Muscle of arm (tissue), 12 donors: ENCODE data around the gene CREB3. TPM values are rescaled to one million over a fixed set of nuclear protein-coding genes. Genes with fewer than 3 reads are reported as not detected.

Experiments
- DNase-seq: peaks from one replicate; pipeline ENCODE4 v3.0.0-alpha.2; 2013
- polyA plus RNA-seq, 12 donors: library from polyadenylated mRNA; unstranded; fragments of 120-200 nt; gene quantifications; one replicate each; pipeline ENCODE4 v1.2.1, GENCODE V29; 2013; ENCODE audit not compliant: insufficient read length in 12 of 12

CREB3 gene
- polyA plus RNA-seq, 12 donors: 21.3 to 45.7 (median 24.9) TPM; not detected in 1

GRCh38 chr9:35746583-35746982 is 14.1 kb downstream of the CREB3 start:
- DNase-seq: no peak

- no peak for DNase-seq
Observed at GRCh38 chr9:35748242-35748857, 15.9 kb downstream of the CREB3 start.

GRCh38 chr9:35748858-35749514 is 16.5 kb downstream of the CREB3 start, which contains the start of the genes GBA2 and RGP1:
Gene GBA2, minus strand, starts transcription at chr9:35749228. Its CDS starts 524 bp downstream, at chr9:35748704.
Gene RGP1, plus strand, starts transcription at chr9:35749287. Its CDS starts 469 bp downstream, at chr9:35749756.
- DNase-seq: peak; percentile 67

- no peak for DNase-seq
Observed at GRCh38 chr9:35749515-35750255, 17.2 kb downstream of the CREB3 start.

GRCh38 chr9:35750256-35750531 is 17.7 kb downstream of the CREB3 start:
- no peak for DNase-seq

GRCh38 chr9:35753466-35753865 is 21.0 kb downstream of the CREB3 start:
- DNase-seq: no peak

- DNase-seq: no peak
Observed at GRCh38 chr9:35754264-35754663, 21.8 kb downstream of the CREB3 start, which contains the start of gene MSMP. Gene MSMP, minus strand, starts transcription at chr9:35754276. Its CDS starts 147 bp downstream, at chr9:35754129.

GRCh38 chr9:35755071-35755470 is 22.6 kb downstream of the CREB3 start:
- no peak for DNase-seq

- DNase-seq: no peak
Observed at GRCh38 chr9:35756275-35757225, 24.1 kb downstream of the CREB3 start.

- DNase-seq: no peak
Observed at GRCh38 chr9:35757226-35757891, 24.9 kb downstream of the CREB3 start.

- DNase-seq: no peak
Observed at GRCh38 chr9:35757892-35758275, 25.4 kb downstream of the CREB3 start.

GRCh38 chr9:35758475-35759050 is 26.1 kb downstream of the CREB3 start:
- no peak for DNase-seq

GRCh38 chr9:35759795-35760194 is 27.3 kb downstream of the CREB3 start:
- no peak for DNase-seq

- no peak for DNase-seq
Observed at GRCh38 chr9:35760651-35761050, 28.2 kb downstream of the CREB3 start.

- no peak for DNase-seq
Observed at GRCh38 chr9:35763181-35763580, 30.7 kb downstream of the CREB3 start.

- no peak for DNase-seq
Observed at GRCh38 chr9:35763803-35764202, 31.3 kb downstream of the CREB3 start.

- no peak for DNase-seq
Observed at GRCh38 chr9:35766997-35767396, 34.5 kb downstream of the CREB3 start.

- DNase-seq: no peak
Observed at GRCh38 chr9:35767458-35767857, 35.0 kb downstream of the CREB3 start.

- no peak for DNase-seq
Observed at GRCh38 chr9:35769763-35770162, 37.3 kb downstream of the CREB3 start.

- DNase-seq: no peak
Observed at GRCh38 chr9:35771075-35771433, 38.6 kb downstream of the CREB3 start.

- no peak for DNase-seq
Observed at GRCh38 chr9:35771534-35771933, 39.1 kb downstream of the CREB3 start.
